Stomach smooth muscle (tissue), 2 donors: ENCODE data around the gene VEZT.

Experiments
- H3K27ac ChIP-seq: one replicate; pipeline ENCODE4 v1.7.0; 2013; ENCODE audit warnings: mild to moderate bottlenecking, low read length, inconsistent platforms
- H3K27me3 ChIP-seq, 2 donors: one replicate each; pipeline ENCODE4 v1.7.0; 2013; ENCODE audit warnings: low read length in 2 of 2; ENCODE audit not compliant: insufficient read depth in 2 of 2, control insufficient read depth in 1 of 2
- H3K36me3 ChIP-seq, 2 donors: one replicate each; pipeline ENCODE4 v1.7.0; 2013; ENCODE audit warnings: low read length in 2 of 2; ENCODE audit not compliant: control insufficient read depth in 2 of 2, insufficient read depth in 2 of 2
- H3K4me1 ChIP-seq: one replicate; pipeline ENCODE4 v1.7.0; 2013; ENCODE audit warnings: low read length; ENCODE audit not compliant: control insufficient read depth, insufficient read depth
- H3K4me3 ChIP-seq, 2 donors: one replicate each; pipeline ENCODE4 v1.7.0; 2013; ENCODE audit warnings: low read length in 2 of 2
- H3K9ac ChIP-seq, 2 donors: one replicate each; pipeline ENCODE4 v1.7.0; 2013; ENCODE audit warnings: low read length in 2 of 2, mild to moderate bottlenecking in 1 of 2
- H3K9me3 ChIP-seq, 2 donors: one replicate each; pipeline ENCODE4 v1.7.0; 2013; ENCODE audit warnings: low read length in 2 of 2; ENCODE audit not compliant: control insufficient read depth in 2 of 2
- donor health status: healthy.
- donor health status: Pancreatic carcinoma.

Gene VEZT

DNA sequence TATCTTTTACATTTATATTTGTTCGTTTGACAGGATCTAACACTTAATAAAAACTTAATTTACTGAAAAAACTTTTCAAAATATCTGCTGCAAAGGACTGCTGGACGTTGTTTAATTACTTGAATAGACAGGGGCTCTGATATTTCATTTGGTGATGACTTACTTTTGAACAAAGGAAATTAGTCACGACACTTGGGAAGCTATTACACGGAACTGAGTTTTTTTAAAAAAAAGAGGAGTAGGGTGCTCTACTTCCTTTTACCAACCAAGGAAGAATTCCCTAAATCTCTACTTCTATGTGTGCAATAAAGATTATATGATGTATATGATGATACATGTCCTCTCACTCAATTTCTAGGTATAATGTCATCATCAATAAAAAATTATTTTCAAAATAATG, 5.0 kb upstream of the VEZT start:
- Histone ChIP-seq H3K9ac (no peak overlapping the region), H3K9me3 (no peaks in the 10 kb centered on the region), H3K36me3 (peaks cover 0 to 2% of the 10 kb centered on the region in 2 donors), H3K27me3 (no peaks in the 10 kb centered on the region), H3K4me1 (peaks cover 4% of the 10 kb centered on the region), H3K4me3 (no peak overlapping the region), H3K27ac (no peak overlapping the region)

GRCh38 chr12:95213119-95213518, 4.5 kb upstream of the VEZT start:
- Histone ChIP-seq H3K4me3 (no peak overlapping the region), H3K36me3 (peaks cover 0 to 2% of the 10 kb centered on the region in 2 donors), H3K4me1 (peaks cover 4% of the 10 kb centered on the region), H3K27ac (peak overlapping the region; percentile 63), H3K9ac (no peak overlapping the region), H3K9me3 (no peaks in the 10 kb centered on the region), H3K27me3 (no peaks in the 10 kb centered on the region)

GRCh38 chr12:95213928-95214327, 3.7 kb upstream of the VEZT start:
- Histone ChIP-seq H3K4me1 (peaks cover 3% of the 10 kb centered on the region), H3K4me3 (no peak overlapping the region), H3K9ac (peak overlapping the region in 1 of 2 donors; percentile 40), H3K36me3 (no peaks in the 10 kb centered on the region), H3K27ac (peak overlapping the region; percentile 63), H3K27me3 (no peaks in the 10 kb centered on the region), H3K9me3 (no peaks in the 10 kb centered on the region)

- peak overlapping the region; percentile 63 for H3K27ac ChIP-seq
- no peaks in the 10 kb centered on the region for H3K36me3 ChIP-seq
- no peak overlapping the region for H3K4me3 ChIP-seq
- no peaks in the 10 kb centered on the region for H3K9me3 ChIP-seq
- H3K27me3 ChIP-seq: no peaks in the 10 kb centered on the region
- peaks cover 6% of the 10 kb centered on the region for H3K4me1 ChIP-seq
- no peak overlapping the region for H3K9ac ChIP-seq
These were observed 3.1 kb upstream of the VEZT start for GRCh38 chr12:95214466-95214865.

GRCh38 chr12:95215949-95216348, 1.7 kb upstream of the VEZT start:
- Histone ChIP-seq H3K4me1 (peaks cover 6% of the 10 kb centered on the region), H3K9me3 (no peaks in the 10 kb centered on the region), H3K27me3 (no peaks in the 10 kb centered on the region), H3K9ac (peak overlapping the region in 1 of 2 donors; percentile 79), H3K27ac (no peak overlapping the region), H3K4me3 (peak overlapping the region; percentile 79 to 96), H3K36me3 (no peaks in the 10 kb centered on the region)

GRCh38 chr12:95216711-95217376, 763 bp upstream of the VEZT start:
- Histone ChIP-seq H3K4me1 (peaks cover 6% of the 10 kb centered on the region), H3K36me3 (no peaks in the 10 kb centered on the region), H3K27ac (peak overlapping the region; percentile 97), H3K27me3 (no peaks in the 10 kb centered on the region), H3K9ac (peak overlapping the region; percentile 79 to 85), H3K4me3 (peak overlapping the region; percentile 79 to 96), H3K9me3 (no peaks in the 10 kb centered on the region)

GRCh38 chr12:95218150-95219133, 835 bp downstream of the VEZT start:
- H3K4me1 ChIP-seq: peaks cover 6% of the 10 kb centered on the region
- peak overlapping the region; percentile 96 for H3K9ac ChIP-seq
- peak overlapping the region; percentile 97 for H3K27ac ChIP-seq
- no peaks in the 10 kb centered on the region for H3K27me3 ChIP-seq
- no peaks in the 10 kb centered on the region for H3K9me3 ChIP-seq
- no peaks in the 10 kb centered on the region for H3K36me3 ChIP-seq
- H3K4me3 ChIP-seq: peak overlapping the region; percentile 79 to 96

DNA sequence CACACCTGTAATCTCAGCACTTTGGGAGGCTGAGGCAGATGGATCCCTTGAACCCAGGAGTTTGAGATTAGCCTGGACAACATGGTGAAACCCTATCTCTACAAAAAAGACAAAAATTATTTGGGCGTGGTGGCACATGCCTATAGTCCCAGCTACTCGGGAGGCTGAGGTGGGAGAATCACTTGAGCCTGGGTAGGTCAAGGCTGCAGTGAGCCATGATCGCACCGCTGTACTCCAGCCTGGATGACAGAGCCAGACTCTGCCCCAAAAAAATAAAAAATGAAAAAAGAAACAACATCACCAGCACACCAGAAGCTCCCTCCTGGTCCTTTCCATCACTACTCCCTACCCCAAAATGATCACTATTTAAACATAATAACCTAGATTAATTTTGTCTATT, 2.6 kb downstream of the VEZT start:
- no peaks in the 10 kb centered on the region for H3K27me3 ChIP-seq
- H3K9me3 ChIP-seq: no peaks in the 10 kb centered on the region
- H3K36me3 ChIP-seq: peaks cover 0 to 2% of the 10 kb centered on the region in 2 donors
- no peak overlapping the region for H3K9ac ChIP-seq
- peaks cover 6% of the 10 kb centered on the region for H3K4me1 ChIP-seq
- H3K27ac ChIP-seq: no peak overlapping the region
- H3K4me3 ChIP-seq: no peak overlapping the region

DNA sequence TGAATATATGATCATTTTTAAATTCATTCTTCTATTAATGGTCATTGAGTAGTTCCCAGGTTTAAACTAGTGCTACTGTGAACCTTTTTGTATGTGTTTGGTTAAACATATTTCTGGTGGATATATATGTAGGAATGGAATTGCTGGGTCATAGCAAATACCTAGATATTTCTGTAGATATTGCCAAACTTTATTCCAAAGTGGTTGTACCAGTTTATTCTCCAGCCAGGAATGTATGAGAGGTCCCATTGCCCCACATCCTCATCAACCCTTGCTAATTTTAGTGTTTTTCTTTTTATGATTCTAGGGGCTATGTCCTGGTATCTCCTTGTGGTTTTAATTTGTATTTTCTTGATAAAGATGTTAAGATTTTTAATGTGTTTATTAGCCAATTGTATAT, 3.1 kb downstream of the VEZT start:
- H3K27me3 ChIP-seq: no peaks in the 10 kb centered on the region
- no peak overlapping the region for H3K27ac ChIP-seq
- H3K9me3 ChIP-seq: no peaks in the 10 kb centered on the region
- H3K4me3 ChIP-seq: no peak overlapping the region
- H3K9ac ChIP-seq: no peak overlapping the region
- peaks cover 0 to 2% of the 10 kb centered on the region in 2 donors for H3K36me3 ChIP-seq
- H3K4me1 ChIP-seq: peaks cover 6% of the 10 kb centered on the region

DNA sequence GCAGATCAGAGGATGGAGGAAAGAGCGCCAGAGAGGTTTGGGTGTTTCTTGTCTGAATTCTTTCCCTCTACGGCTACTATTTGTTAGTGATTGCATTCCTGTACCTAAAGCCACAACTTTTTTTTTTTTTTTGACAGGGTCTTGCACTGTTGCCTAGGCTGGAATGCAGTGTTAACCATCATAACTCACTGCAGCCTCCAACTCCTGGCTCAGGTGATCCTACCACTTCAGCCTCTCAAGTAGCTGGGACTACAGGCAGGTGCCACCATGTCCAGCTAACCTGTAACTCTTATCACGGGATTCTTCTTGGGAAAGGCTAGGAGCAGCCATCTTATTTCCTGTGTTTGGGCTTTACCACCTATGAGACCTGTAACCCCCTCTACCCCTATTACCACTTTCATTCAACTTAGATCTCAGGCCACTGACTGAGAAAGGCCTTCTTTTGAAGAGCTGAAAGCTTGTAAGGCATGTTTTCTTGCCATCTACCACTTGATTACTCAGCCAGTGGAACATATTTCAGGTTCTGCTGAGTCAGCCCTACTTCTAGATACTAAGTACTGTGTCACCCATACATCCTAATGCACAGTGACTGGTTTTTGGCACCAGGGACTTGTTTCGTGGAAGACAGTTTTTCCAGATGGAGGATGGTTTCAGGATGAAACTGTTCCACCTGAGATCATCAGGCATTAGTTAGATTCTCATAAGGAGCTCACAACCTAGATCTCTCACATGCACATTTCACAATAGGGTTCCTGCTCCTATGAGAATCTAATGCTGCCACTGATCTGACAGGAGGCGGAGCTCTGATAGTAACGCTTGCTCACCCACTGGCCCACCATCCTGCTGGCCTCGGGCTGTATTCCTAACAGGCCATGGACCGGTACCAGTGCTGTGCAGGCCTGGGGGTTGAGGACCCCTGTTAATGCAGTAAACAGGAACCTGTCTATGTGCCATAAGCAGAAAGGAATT, 6.9 kb downstream of the VEZT start:
- peaks cover 0 to 2% of the 10 kb centered on the region in 2 donors for H3K36me3 ChIP-seq
- H3K27me3 ChIP-seq: no peaks in the 10 kb centered on the region
- peaks cover 2% of the 10 kb centered on the region for H3K4me1 ChIP-seq
- no peaks in the 10 kb centered on the region for H3K9me3 ChIP-seq
- H3K27ac ChIP-seq: no peak overlapping the region
- no peak overlapping the region for H3K9ac ChIP-seq
- no peak overlapping the region for H3K4me3 ChIP-seq
